ENCODE results near the gene THUMPD3. TPM values are rescaled to one million over a fixed set of nuclear protein-coding genes. Genes with fewer than 3 reads are reported as not detected.
A peak's percentile ranks its signal among the peaks of the same experiment; 100 is the strongest.

Gene THUMPD3
- polyA plus RNA-seq, 3 donors, result 10.2 to 13.1 (median 11.5) TPM

DNA sequence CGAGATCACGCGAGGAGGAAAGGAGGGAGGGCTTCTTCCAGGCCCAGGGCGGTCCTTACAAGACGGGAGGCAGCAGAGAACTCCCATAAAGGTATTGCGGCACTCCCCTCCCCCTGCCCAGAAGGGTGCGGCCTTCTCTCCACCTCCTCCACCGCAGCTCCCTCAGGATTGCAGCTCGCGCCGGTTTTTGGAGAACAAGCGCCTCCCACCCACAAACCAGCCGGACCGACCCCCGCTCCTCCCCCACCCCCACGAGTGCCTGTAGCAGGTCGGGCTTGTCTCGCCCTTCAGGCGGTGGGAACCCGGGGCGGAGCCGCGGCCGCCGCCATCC, 33.4 kb downstream of the THUMPD3 start:
- peaks cover 9 to 41% of the 10 kb centered on the region in 2 donors for H3K36me3 ChIP-seq (replicated peaks in 1 of 2; ENCODE audit: control insufficient read depth in 1 of 2, insufficient read depth in 2 of 2, low read length in 2 of 2)
- H3K27ac Mint-ChIP-seq, result peak overlapping the region; percentile 94 to 99 (median 98)
- peak overlapping the region; percentile 87 for H3K9ac ChIP-seq (ENCODE audit: insufficient read depth, low read length, poor library complexity, severe bottlenecking)
- peak overlapping the region; percentile 49 to 86 (median 75) for H3K4me3 ChIP-seq (replicated peaks in 1 of 3; ENCODE audit: low read depth in 2 of 3, low read length in 3 of 3)
- H3K27ac ChIP-seq (ENCODE audit: low read depth in 1 of 2, low read length in 2 of 2), result peak overlapping the region; percentile 96 to 99
- peaks cover 64% of the 10 kb centered on the region for H4K20me1 ChIP-seq (ENCODE audit: insufficient read depth, low read length)
- peaks cover 0 to 2% (median 0%) of the 10 kb centered on the region in 7 donors for H3K9me3 Mint-ChIP-seq
- peak; percentile 71 to 81 (median 79) for DNase-seq
- under 1% methylated on average over 24 of the region's 25 CpGs for WGBS (ENCODE audit: insufficient coverage)
- intact Hi-C loops (cut with micrococcal nuclease), result loop anchor here (2.0 to 5.0 kb wide), 4 partner anchors 27 to 397 kb away; partner anchors contain the start of genes THUMPD3 (in 2 of the 2), ARPC4 (in 1 of the 2), BRPF1 (in 1 of the 2) and TADA3 (in 1 of the 2)
- peaks cover 25 to 28% of the 10 kb centered on the region in 2 donors for H3K36me3 Mint-ChIP-seq
- H2AFZ ChIP-seq (ENCODE audit: insufficient read depth, low read depth, low read length, poor library complexity, severe bottlenecking), result peak overlapping the region; percentile 63
- no peaks in the 10 kb centered on the region for H3K9me3 ChIP-seq (replicated peaks in 1 of 2; ENCODE audit: control insufficient read depth in 1 of 2, insufficient read depth in 1 of 2, low read length in 2 of 2)
- peaks cover 61% of the 10 kb centered on the region for H3K4me1 Mint-ChIP-seq
- TF ChIP-seq, protein P1, sequence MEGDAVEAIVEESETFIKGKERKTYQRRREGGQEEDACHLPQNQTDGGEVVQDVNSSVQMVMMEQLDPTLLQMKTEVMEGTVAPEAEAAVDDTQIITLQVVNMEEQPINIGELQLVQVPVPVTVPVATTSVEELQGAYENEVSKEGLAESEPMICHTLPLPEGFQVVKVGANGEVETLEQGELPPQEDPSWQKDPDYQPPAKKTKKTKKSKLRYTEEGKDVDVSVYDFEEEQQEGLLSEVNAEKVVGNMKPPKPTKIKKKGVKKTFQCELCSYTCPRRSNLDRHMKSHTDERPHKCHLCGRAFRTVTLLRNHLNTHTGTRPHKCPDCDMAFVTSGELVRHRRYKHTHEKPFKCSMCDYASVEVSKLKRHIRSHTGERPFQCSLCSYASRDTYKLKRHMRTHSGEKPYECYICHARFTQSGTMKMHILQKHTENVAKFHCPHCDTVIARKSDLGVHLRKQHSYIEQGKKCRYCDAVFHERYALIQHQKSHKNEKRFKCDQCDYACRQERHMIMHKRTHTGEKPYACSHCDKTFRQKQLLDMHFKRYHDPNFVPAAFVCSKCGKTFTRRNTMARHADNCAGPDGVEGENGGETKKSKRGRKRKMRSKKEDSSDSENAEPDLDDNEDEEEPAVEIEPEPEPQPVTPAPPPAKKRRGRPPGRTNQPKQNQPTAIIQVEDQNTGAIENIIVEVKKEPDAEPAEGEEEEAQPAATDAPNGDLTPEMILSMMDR (IDR thresholded peaks at IDR 0.05), result no peak
- H3K4me1 ChIP-seq (ENCODE audit: control insufficient read depth in 1 of 2, insufficient read depth in 2 of 2, low read length in 2 of 2), result peaks cover 31 to 64% of the 10 kb centered on the region in 2 donors
- no peaks in the 10 kb centered on the region for H3K27me3 ChIP-seq (ENCODE audit: control insufficient read depth in 2 of 2, insufficient read depth in 2 of 2, low read length in 2 of 2)
- peaks cover 0 to 1% (median 0%) of the 10 kb centered on the region in 3 donors for H3K27me3 Mint-ChIP-seq (ENCODE audit: low read depth in 3 of 3)
- peaks cover 87% of the 10 kb centered on the region for H3K79me2 ChIP-seq (ENCODE audit: insufficient read depth, low read length)
- peak overlapping the region; percentile 92 to 96 for H3K4me3 Mint-ChIP-seq
- H3K4me2 ChIP-seq (replicated peaks; ENCODE audit: extremely low read depth, low read length, poor library complexity, severe bottlenecking), result peak overlapping the region; percentile 79

DNA sequence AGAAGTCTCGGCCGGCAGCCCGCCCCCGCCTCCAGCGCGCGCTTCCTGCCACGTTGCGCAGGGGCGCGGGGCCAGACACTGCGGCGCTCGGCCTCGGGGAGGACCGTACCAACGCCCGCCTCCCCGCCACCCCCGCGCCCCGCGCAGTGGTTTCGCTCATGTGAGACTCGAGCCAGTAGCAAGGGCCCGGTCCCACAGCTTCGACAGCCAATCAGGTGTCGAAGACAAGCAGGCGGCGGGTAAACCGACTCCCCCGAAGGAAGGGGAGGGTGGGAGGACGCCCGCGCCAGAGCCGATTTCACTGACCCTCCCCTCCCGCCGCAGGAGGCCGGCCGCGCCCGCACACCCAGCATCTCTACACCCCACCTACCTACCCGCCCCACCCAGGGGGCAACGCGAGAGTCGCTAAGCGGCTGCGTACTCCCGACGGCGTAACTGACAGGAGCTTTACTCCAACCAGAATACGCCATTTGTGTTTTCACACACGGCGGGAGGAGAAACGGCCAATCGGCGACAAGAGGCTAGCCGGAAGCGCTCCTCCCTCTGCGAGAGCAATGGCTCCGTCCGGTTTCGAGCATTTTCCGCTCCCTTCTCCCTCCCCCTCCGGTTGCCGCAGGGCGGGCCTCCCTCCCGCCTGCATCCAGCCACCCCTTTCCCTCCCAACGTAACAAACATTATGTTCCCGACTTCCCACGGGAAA, 33.9 kb downstream of the THUMPD3 start:
- TF ChIP-seq, protein P1 (IDR thresholded peaks at IDR 0.05), result no peak
- intact Hi-C loops (cut with micrococcal nuclease), result loop anchor here (2.0 to 5.0 kb wide), 4 partner anchors 26 to 396 kb away; partner anchors contain the start of genes THUMPD3 (in 2 of the 2), ARPC4 (in 1 of the 2), BRPF1 (in 1 of the 2) and TADA3 (in 1 of the 2)
- Histone ChIP-seq H2AFZ (ENCODE audit: insufficient read depth, low read depth, low read length, poor library complexity, severe bottlenecking) (peak overlapping the region; percentile 63), H3K9me3 (replicated peaks in 1 of 2; ENCODE audit: control insufficient read depth in 1 of 2, insufficient read depth in 1 of 2, low read length in 2 of 2) (no peaks in the 10 kb centered on the region), H3K4me3 (replicated peaks in 1 of 3; ENCODE audit: low read depth in 2 of 3, low read length in 3 of 3) (peak overlapping the region; percentile 49 to 86 (median 75)), H3K4me2 (replicated peaks; ENCODE audit: extremely low read depth, low read length, poor library complexity, severe bottlenecking) (peak overlapping the region; percentile 79), H4K20me1 (ENCODE audit: insufficient read depth, low read length) (peaks cover 64% of the 10 kb centered on the region), H3K9ac (ENCODE audit: insufficient read depth, low read length, poor library complexity, severe bottlenecking) (peak overlapping the region; percentile 87), H3K79me2 (ENCODE audit: insufficient read depth, low read length) (peaks cover 87% of the 10 kb centered on the region), H3K27me3 (ENCODE audit: control insufficient read depth in 2 of 2, insufficient read depth in 2 of 2, low read length in 2 of 2) (no peaks in the 10 kb centered on the region), H3K36me3 (replicated peaks in 1 of 2; ENCODE audit: control insufficient read depth in 1 of 2, insufficient read depth in 2 of 2, low read length in 2 of 2) (peaks cover 4 to 36% of the 10 kb centered on the region in 2 donors), H3K4me1 (ENCODE audit: control insufficient read depth in 1 of 2, insufficient read depth in 2 of 2, low read length in 2 of 2) (peaks cover 27 to 59% of the 10 kb centered on the region in 2 donors), H3K27ac (ENCODE audit: low read depth in 1 of 2, low read length in 2 of 2) (peak overlapping the region; percentile 96 to 99)
- H3K9me3 Mint-ChIP-seq, result peaks cover 0 to 2% (median 0%) of the 10 kb centered on the region in 7 donors
- peaks cover 20 to 23% of the 10 kb centered on the region in 2 donors for H3K36me3 Mint-ChIP-seq
- H3K27ac Mint-ChIP-seq, result peak overlapping the region; percentile 98 to 100 (median 99)
- DNase-seq, result peak; percentile 96 to 98 (median 96)
- peak overlapping the region; percentile 92 to 96 for H3K4me3 Mint-ChIP-seq
- H3K27me3 Mint-ChIP-seq (ENCODE audit: low read depth in 3 of 3), result peaks cover 0 to 1% (median 0%) of the 10 kb centered on the region in 3 donors
- H3K4me1 Mint-ChIP-seq, result peaks cover 59% of the 10 kb centered on the region
- WGBS (ENCODE audit: insufficient coverage), result under 1% methylated on average over 67 of the region's 71 CpGs
